GM19328 (cell line): ENCODE results near the gene SLC12A9.
"Not testable (repeated sequence)": the region's sequence is repeated elsewhere in the genome, so short reads cannot be mapped to it uniquely, and the experiment has no call there.

Experiments
- ATAC-seq: cut with Tn5 transposase; IDR thresholded peaks from one replicate; pipeline ENCODE4 v1.9.1; 2021; ENCODE audit warnings: mild to moderate bottlenecking, moderate library complexity; ENCODE audit not compliant: unreplicated experiment

SLC12A9 gene

GRCh38 chr7:100852048-100852872, at the start of gene SLC12A9:
SLC12A9 (plus strand) TSS chr7:100852713; CDS start chr7:100854198, 1,485 bp downstream.
- ATAC-seq: peak; percentile 85

DNA sequence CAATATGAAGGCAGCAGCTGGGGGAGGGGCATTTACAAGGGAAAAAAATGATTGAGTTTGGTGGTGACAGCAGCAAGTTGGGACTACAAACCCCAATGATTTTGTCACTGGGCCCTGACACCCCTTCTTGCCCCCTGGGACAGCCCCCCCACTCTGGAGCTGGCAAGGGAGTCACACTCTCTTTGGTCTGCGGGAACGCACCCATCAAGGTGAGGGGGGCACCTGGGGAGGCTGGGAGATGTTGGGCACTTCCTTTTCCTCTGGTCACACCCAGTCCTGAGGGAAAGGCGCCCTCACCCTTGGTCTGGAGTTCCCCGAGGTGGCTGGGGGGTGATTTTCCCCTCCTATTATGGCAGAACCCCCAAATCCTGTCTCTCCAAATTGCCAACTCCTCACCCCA, 49.6 kb upstream of the SLC12A9 start:
- no peak for ATAC-seq

DNA sequence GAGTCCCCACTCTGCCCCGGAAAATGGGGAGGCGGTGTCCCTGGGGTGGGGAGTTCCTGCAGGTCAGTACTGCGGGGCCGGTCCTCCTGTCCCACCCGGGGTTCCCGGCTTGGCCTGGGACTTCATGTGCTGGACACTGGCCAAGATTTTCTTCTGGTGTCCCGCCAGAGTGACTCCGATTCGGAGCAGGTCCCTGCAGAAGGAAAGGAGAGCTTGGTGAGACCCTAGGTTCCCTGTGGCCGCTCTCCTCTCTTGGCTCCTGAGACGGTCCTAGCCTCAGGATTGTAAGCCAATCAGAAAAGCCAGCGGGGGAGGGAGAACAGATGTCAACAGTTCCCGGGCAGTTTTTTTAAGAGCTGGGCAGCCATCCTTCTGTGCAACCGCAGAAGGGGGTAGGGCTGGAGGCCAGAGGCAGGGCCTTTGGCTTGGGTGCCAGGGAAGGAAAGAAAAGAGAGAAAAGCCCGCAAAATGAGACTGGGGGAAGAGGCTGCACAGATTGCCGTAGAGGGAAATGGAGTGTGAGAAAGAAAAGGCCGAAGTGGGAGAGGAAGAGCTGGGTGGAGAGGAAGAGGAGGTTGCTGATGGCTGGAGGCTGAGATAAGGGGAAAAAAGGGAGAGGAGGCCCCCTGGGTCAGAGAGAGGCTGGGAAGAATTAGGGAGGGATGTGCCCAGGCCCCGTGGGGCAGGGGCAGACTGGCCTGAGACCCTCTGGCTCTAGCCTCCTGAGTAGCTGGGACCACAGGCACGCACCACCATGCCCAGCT, 48.9 kb upstream of the SLC12A9 start:
- peak; percentile 90 for ATAC-seq

- ATAC-seq: no peak
Observed at GRCh38 chr7:100804681-100805431, 47.7 kb upstream of the SLC12A9 start.

DNA sequence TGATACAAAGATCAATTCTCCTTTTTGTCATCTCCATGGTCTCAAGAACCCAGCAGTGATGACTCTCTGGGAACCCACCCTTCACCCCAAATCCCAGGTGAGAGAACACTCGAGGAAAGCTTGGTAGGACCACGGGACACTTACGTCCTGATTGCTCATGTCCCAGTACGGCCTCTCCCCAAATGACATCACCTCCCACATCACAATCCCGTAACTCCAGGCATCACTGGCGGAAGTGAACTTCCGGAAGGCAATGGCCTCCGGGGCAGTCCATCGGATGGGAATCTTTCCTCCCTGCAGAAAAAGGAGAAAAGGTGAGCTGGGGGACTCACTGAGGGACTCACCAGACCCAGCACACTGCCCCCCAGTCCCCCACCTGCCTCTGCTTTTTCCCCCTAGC, 46.2 kb upstream of the SLC12A9 start:
- ATAC-seq: no peak

DNA sequence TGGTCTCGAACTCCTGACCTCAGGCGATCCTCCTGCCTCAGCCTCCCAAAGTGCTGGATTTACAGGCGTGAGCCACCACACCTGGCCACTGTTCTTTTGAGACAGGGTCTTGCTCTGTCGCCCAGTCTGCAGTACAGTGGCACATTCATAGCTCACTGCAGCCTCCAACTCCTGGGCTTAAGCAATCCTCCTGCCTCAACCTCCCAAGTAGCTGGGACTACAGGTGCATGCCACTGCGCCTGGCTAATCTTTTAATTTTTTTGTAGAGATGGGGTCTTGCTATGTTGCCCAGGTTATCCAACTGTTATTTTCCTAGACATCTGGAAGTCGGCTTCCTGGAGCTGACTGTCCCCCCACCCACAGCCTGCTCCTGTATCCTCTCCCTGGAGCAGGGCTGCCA, 45.6 kb upstream of the SLC12A9 start:
- ATAC-seq: not testable (repeated sequence)

GRCh38 chr7:100808354-100808875, 44.1 kb upstream of the SLC12A9 start:
- no peak for ATAC-seq

- ATAC-seq: no peak
Observed at GRCh38 chr7:100811480-100811879, 41.0 kb upstream of the SLC12A9 start.

DNA sequence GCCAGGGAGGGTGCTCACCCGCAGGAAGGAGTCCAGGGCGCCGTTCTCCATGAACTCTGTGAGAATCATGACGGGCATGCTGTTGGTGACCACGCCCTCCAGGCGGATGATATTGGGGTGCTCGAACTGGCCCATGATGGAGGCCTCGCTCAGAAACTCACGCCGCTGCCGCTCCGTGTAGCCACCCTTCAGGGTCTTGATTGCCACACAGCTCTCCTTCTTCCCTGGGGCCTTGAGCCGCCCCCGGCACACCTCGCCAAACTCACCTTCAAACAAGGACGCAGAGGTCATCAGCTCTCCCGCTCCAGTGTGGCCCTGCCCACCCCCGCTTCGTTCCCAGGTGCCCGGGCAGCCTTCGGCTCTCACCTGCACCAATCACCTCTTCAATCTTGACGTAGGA, 39.8 kb upstream of the SLC12A9 start:
- ATAC-seq: no peak

DNA sequence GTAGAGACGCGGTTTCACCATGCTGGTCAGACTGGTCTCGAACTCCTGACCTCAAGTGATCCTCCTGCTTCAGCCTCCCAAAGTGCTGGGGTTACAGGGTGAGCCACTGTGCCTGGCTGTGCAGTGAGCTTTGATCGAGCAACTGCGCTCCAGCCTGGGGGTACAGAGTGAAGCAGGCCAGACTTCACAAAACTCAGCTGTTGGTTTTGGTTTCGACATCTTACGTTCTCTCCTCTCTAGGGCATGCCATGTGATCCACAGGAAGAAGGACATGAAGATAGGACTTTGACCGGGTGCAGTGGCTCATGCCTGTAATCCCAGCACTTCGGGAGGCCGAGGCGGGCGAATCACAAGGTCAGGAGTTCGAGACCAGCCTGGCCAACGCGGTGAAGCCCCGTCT, 36.0 kb upstream of the SLC12A9 start:
- not testable (repeated sequence) for ATAC-seq

GRCh38 chr7:100817097-100817496, 35.4 kb upstream of the SLC12A9 start:
- ATAC-seq: no peak

DNA sequence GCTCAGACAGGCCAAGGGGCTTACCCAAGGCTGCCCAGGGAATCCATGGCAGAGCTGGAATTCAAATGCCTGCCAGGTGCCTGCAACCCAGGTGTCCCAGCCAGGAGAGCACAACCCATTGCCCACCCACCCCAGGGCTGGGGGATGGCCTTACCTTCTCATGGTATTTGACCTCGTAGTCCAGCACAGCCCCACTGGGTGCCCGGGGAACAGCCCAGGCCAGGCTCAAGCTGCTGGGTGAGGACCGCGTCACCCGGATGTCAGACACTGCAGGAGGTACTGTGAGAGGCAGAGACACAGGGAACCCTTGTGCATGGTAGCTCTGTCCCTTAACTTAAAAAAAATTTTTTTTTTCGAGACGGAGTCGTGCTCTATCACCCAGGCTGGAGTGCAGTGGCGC, 34.1 kb upstream of the SLC12A9 start:
- ATAC-seq: no peak

- no peak for ATAC-seq
Observed at GRCh38 chr7:100818825-100819224, 33.7 kb upstream of the SLC12A9 start.

DNA sequence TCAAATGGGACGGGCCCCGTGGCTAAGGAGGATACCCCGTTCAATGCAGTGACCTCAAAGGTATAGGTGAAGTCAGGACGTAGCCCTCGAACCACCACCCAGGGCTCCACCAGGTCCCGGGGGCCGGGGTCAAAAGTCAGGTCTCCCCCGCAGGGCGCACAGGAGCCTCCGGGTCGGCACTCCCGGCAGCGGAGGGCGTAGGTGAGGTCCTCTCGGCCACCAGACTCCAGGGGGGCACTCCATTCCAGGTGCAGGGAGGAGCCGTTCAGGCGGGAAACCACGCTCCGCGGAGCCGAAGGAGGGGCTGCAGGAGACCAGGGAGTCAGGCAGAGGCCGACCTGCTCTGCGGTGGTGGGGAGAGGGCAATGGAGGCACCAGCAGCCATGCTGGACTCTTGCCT, 32.9 kb upstream of the SLC12A9 start:
- no peak for ATAC-seq

- ATAC-seq: no peak
Observed at GRCh38 chr7:100822236-100823139, 30.0 kb upstream of the SLC12A9 start.

GRCh38 chr7:100823140-100823525, 29.4 kb upstream of the SLC12A9 start:
- no peak for ATAC-seq

DNA sequence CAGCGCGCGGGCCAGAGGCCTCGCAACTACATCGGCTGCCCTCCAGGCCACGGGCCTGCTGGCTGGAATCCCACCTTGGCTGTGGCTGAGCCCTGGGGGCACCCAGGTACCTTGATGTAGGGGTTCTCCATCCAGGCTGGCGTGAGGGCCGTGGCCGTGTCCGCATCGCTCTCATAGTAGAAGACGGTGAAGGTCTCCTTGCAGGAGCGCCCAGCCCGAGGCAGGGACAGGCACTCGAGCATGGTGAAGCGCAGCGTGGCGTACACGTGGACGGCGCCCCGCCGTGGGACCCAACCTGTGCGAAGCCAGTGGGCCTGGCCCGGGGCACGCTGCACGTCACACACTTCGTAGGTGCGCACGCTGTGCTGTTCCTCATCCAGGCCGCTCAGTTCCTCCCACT, 29.0 kb upstream of the SLC12A9 start:
- ATAC-seq: no peak

DNA sequence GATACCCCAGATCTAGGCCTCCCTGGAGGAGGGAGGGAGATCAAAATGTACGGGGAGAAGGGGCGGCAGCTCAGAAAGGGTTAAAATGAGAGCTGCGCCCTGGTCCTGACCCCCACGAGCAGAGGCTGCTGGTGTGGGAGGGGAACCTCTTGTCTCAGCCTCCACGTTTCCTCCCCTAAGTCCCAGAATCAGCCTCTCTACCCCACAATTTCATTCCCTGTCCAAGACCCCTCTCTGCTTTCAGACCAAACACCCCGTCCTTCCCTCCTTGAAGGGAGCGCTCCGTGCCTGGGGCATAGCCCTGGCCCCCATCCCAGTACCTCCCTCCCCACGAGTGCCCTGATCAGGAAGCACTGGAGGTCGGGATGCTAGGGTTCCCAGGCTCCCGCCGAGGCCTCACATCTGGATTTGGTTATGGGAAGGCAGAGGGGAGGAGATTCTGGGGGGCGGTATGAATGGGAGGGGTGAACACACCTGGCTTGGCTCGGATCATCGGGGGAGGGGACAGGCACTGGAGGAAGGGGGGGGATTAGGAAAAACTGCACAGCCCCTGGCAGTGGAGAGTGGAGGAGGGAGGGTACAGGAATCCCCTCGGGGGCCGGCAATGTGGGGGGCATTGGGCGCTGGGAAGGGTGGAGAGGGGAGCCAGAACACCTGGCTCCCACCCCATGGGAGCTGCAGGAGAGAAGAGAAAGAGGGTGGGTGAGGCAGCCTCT, 27.9 kb upstream of the SLC12A9 start:
- ATAC-seq: no peak

- ATAC-seq: no peak
Observed at GRCh38 chr7:100825215-100825671, 27.3 kb upstream of the SLC12A9 start.
